Progenitor cell of endocrine pancreas (in vitro differentiated cells): Measurements from ENCODE around the gene KRTAP26-1. TPM values are rescaled to one million over a fixed set of nuclear protein-coding genes. Genes with fewer than 3 reads are reported as not detected.

Experiments
- DNase-seq: peaks from one replicate; pipeline ENCODE4 v3.0.0; 2021; ENCODE audit warnings: low spot score; ENCODE audit not compliant: unreplicated experiment
- H3K27ac Mint-ChIP-seq: 2 replicates; pipeline ENCODE4 v1.8.0; 2021; ENCODE audit warnings: mild to moderate bottlenecking, moderate library complexity, mixed read lengths
- H3K27me3 Mint-ChIP-seq: 2 replicates; pipeline ENCODE4 v1.8.0; 2021; ENCODE audit warnings: mixed read lengths
- H3K36me3 Mint-ChIP-seq: 2 replicates; pipeline ENCODE4 v1.8.0; 2022; ENCODE audit warnings: mixed read lengths; ENCODE audit not compliant: insufficient read depth
- H3K4me1 Mint-ChIP-seq: 2 replicates; pipeline ENCODE4 v1.8.0; 2021; ENCODE audit warnings: low read depth, mixed read lengths
- H3K4me3 Mint-ChIP-seq: 2 replicates; pipeline ENCODE4 v1.8.0; 2021; ENCODE audit warnings: low read depth, mild to moderate bottlenecking, moderate library complexity, mixed read lengths
- H3K9me3 Mint-ChIP-seq: 2 replicates; pipeline ENCODE4 v1.8.0; 2021; ENCODE audit warnings: low read depth, mixed read lengths
- CTCF ChIP-seq: fragments of 200-600 bp; sonication (generic); IDR thresholded peaks from one replicate; pipeline ENCODE4 v1.5.0; 2021; ENCODE audit warnings: antibody characterized with exemption, mild to moderate bottlenecking; ENCODE audit not compliant: unreplicated experiment
- total RNA-seq: library from RNA; stranded (reverse); gene quantifications from 2 replicates; pipeline ENCODE4 v1.2.1, GENCODE V29; 2021

Gene KRTAP26-1
- total RNA-seq, 1 donor from 2014 or later: not detected

- H3K27me3 Mint-ChIP-seq: no peaks in the 10 kb centered on the region
- H3K27ac Mint-ChIP-seq: no peak within 1 kb of the TSS
Measured at GRCh38 chr21:30337276-30337744, 17.2 kb upstream of the KRTAP26-1 start, which contains the start of gene KRTAP27-1. Gene KRTAP27-1, minus strand, starts transcription at chr21:30337694. Its CDS starts 26 bp downstream, at chr21:30337668.

GRCh38 chr21:30336596-30336995 lies 16.5 kb upstream of the KRTAP26-1 start:
- no peak overlapping the region for H3K27ac Mint-ChIP-seq
- H3K27me3 Mint-ChIP-seq: no peaks in the 10 kb centered on the region
- H3K36me3 Mint-ChIP-seq: no peaks in the 10 kb centered on the region
- no peaks in the 10 kb centered on the region for H3K9me3 Mint-ChIP-seq
- no peaks in the 10 kb centered on the region for H3K4me1 Mint-ChIP-seq
- no peak overlapping the region for H3K4me3 Mint-ChIP-seq
- no peak for TF ChIP-seq CTCF
- no peak for DNase-seq

More at GRCh38 chr21:30337276-30337744, 17.2 kb upstream of the KRTAP26-1 start, which contains the start of gene KRTAP27-1:
- Mint-ChIP-seq H3K4me1 (no peaks in the 10 kb centered on the region), H3K36me3 (no peaks in the 10 kb centered on the region), H3K4me3 (no peak within 1 kb of the TSS), H3K9me3 (no peaks in the 10 kb centered on the region)
- no peak for TF ChIP-seq CTCF
- no peak for DNase-seq

GRCh38 chr21:30333736-30334135 lies 13.6 kb upstream of the KRTAP26-1 start:
- no peaks in the 10 kb centered on the region for H3K9me3 Mint-ChIP-seq
- no peak for DNase-seq
- no peak overlapping the region for H3K27ac Mint-ChIP-seq
- H3K27me3 Mint-ChIP-seq: no peaks in the 10 kb centered on the region
- TF ChIP-seq CTCF: no peak
- H3K4me3 Mint-ChIP-seq: no peak overlapping the region
- no peaks in the 10 kb centered on the region for H3K36me3 Mint-ChIP-seq
- H3K4me1 Mint-ChIP-seq: no peaks in the 10 kb centered on the region

GRCh38 chr21:30332681-30333080 lies 12.6 kb upstream of the KRTAP26-1 start:
- no peak for TF ChIP-seq CTCF
- H3K27ac Mint-ChIP-seq: no peak overlapping the region
- DNase-seq: no peak
- no peaks in the 10 kb centered on the region for H3K4me1 Mint-ChIP-seq
- no peaks in the 10 kb centered on the region for H3K27me3 Mint-ChIP-seq
- H3K36me3 Mint-ChIP-seq: no peaks in the 10 kb centered on the region
- H3K4me3 Mint-ChIP-seq: no peak overlapping the region
- no peaks in the 10 kb centered on the region for H3K9me3 Mint-ChIP-seq

GRCh38 chr21:30329203-30329875 lies 9.2 kb upstream of the KRTAP26-1 start:
- DNase-seq: no peak
- Mint-ChIP-seq H3K27ac (no peak overlapping the region), H3K36me3 (no peaks in the 10 kb centered on the region), H3K9me3 (peaks cover 4% of the 10 kb centered on the region), H3K27me3 (no peaks in the 10 kb centered on the region), H3K4me3 (no peak overlapping the region), H3K4me1 (no peaks in the 10 kb centered on the region)
- TF ChIP-seq CTCF: no peak
